Neural progenitor cell (in vitro differentiated cells): Measurements from ENCODE around the gene CYB561.

Experiments
- EZH2 ChIP-seq: fragments of 200-600 bp; sonication (generic); IDR thresholded peaks from 2 replicates; pipeline ENCODE4 v1.6.1; 2017; ENCODE audit warnings: antibody characterized with exemption, mild to moderate bottlenecking, moderate library complexity
- EZH2phosphoT487 ChIP-seq: fragments of 200-600 bp; sonication (generic); IDR thresholded peaks from 2 replicates; pipeline ENCODE4 v1.6.1; 2017; ENCODE audit warnings: antibody characterized with exemption

GRCh38 chr17:63405020-63405419, 41.1 kb downstream of the CYB561 start:
- no peak for TF ChIP-seq EZH2
- TF ChIP-seq EZH2phosphoT487 = no peak
